ENCODE measurements around the gene ADCYAP1R1. TPM values are rescaled to one million over a fixed set of nuclear protein-coding genes. Genes with fewer than 3 reads are reported as not detected.

ADCYAP1R1 gene
- total RNA-seq, 4 donors from 2014 or later = 0.27 to 1.4 (median 0.59) TPM

DNA sequence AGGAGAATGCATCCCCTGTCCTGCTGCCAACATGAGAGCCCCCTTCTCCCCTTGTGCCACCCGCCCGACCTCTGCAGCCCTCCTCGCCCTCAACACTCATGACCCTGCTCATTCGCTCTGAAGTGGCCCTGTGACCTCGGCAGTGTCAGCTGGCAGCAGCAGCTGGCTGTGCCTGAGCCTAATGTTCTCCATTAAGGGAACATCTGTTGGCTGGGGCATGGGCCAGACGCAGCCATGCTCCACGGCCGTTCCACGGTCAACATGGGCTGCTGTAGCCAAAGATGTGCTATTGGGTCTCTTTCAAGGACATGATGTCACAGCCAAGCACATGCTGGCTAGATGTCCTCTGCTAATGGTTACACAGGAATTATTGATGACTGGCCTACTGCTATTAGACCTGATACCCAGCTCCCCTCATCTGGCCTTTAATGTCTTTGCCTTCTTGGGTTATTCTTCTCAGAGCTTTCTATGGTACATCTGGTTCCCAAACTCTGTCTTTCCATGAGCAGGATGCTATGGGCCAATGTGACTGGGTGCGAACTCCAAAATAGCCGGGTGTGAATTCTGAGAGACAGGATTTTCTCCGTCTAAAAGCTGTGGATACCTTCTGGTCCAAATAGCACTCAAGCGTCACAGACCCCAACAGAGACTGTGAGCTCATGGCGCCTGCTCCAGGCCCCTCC, 22.4 kb downstream of the ADCYAP1R1 start:
- Histone ChIP-seq H3K27me3 (no peaks in the 10 kb centered on the region), H3K9me3 (no peaks in the 10 kb centered on the region), H3K27ac (no peak overlapping the region), H3K4me3 (no peak overlapping the region), H3K4me1 (no peaks in the 10 kb centered on the region), H3K36me3 (no peaks in the 10 kb centered on the region)
- peak in 1 of 3 donors; percentile 42 for DNase-seq
- TF ChIP-seq, protein P1, sequence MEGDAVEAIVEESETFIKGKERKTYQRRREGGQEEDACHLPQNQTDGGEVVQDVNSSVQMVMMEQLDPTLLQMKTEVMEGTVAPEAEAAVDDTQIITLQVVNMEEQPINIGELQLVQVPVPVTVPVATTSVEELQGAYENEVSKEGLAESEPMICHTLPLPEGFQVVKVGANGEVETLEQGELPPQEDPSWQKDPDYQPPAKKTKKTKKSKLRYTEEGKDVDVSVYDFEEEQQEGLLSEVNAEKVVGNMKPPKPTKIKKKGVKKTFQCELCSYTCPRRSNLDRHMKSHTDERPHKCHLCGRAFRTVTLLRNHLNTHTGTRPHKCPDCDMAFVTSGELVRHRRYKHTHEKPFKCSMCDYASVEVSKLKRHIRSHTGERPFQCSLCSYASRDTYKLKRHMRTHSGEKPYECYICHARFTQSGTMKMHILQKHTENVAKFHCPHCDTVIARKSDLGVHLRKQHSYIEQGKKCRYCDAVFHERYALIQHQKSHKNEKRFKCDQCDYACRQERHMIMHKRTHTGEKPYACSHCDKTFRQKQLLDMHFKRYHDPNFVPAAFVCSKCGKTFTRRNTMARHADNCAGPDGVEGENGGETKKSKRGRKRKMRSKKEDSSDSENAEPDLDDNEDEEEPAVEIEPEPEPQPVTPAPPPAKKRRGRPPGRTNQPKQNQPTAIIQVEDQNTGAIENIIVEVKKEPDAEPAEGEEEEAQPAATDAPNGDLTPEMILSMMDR (IDR thresholded peaks at IDR 0.05) = no peak
- TF ChIP-seq POLR2A (IDR thresholded peaks at IDR 0.05) = no peak

DNA sequence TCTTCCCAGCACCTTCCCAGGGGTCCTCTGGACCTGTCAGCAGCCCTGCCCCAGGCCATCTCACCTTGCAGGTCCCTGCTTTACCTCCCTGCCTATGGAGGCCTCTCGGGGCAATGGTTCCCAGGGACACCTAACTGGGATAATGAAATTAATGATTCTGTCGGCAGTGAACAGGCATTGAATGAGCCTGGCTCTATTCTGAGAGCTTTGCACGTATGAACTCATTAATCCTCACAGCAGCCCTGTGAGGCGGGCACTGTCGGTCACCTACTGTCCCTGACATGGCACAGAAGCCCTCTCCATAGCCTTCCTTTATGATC, 22.9 kb downstream of the ADCYAP1R1 start:
- Histone ChIP-seq H3K27me3 (no peaks in the 10 kb centered on the region), H3K9me3 (no peaks in the 10 kb centered on the region), H3K4me1 (no peaks in the 10 kb centered on the region), H3K27ac (no peak overlapping the region), H3K4me3 (no peak overlapping the region), H3K36me3 (no peaks in the 10 kb centered on the region)
- no peak for TF ChIP-seq POLR2A (IDR thresholded peaks at IDR 0.05)
- TF ChIP-seq, protein P1 (IDR thresholded peaks at IDR 0.05) = no peak
- DNase-seq = peak in 1 of 3 donors; percentile 20

DNA sequence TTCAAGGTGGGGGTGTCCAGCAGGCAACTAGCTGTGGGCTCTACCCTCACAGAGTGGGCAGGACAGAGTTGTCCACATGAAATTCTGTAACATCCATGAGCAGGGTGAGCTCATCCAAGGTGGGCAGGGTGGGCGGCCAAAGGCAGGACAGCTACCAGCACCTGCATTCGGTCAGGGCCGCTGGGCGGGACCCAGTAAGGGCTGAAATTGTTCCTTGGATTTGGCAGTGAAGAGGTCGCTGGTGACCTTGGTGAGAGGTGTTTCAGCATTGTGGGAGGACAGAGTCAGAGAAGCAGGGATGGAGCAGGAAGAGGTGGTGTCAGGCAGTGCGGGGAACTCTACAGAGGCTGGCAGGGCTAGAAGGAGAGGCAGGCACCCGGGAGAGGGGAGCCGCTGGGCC, 23.9 kb downstream of the ADCYAP1R1 start:
- Histone ChIP-seq H3K4me3 (no peak overlapping the region), H3K36me3 (no peaks in the 10 kb centered on the region), H3K27ac (no peak overlapping the region), H3K27me3 (no peaks in the 10 kb centered on the region), H3K9me3 (no peaks in the 10 kb centered on the region), H3K4me1 (no peaks in the 10 kb centered on the region)
- TF ChIP-seq POLR2A (IDR thresholded peaks at IDR 0.05) = no peak
- TF ChIP-seq, protein P1 (IDR thresholded peaks at IDR 0.05) = no peak
- peak in 1 of 3 donors; percentile 29 for DNase-seq

DNA sequence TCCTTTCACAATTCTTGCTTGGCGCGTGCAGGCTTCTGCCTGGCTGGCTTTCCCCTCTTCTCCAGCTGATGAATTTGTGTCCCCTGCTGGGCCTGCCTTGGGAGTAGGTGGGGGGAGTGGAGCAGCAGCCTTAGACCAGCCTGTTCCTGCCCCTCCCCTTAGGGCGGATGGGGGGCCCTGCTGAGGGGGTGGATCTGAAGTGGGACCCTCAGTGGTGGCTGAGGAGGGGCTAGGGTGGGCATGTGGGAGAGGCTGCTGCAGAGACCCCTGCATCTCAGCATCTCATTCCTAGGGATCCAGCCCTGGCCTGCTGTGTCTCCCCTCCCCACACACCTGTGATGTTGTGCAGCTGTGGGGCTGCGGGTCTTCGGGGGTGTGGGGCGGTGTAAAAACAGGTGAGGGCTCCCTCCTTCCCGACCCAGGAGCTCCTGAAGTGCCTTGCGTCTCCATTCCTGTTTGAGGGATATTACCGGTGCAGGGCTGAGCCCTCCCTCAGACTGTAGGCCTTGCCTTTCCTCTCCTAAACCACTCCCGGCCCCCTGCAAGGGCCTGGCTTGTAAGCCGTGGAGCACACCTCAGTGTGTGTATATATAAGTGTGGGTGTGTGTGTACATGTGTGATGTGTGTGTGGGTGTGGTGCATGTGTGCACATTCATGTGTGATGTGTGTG, 24.7 kb downstream of the ADCYAP1R1 start:
- Histone ChIP-seq H3K27ac (no peak overlapping the region), H3K4me1 (no peaks in the 10 kb centered on the region), H3K36me3 (no peaks in the 10 kb centered on the region), H3K4me3 (no peak overlapping the region), H3K27me3 (no peaks in the 10 kb centered on the region), H3K9me3 (no peaks in the 10 kb centered on the region)
- no peak for TF ChIP-seq POLR2A (IDR thresholded peaks at IDR 0.05)
- TF ChIP-seq, protein P1 (IDR thresholded peaks at IDR 0.05) = no peak
- DNase-seq = peak in 1 of 3 donors; percentile 25

DNA sequence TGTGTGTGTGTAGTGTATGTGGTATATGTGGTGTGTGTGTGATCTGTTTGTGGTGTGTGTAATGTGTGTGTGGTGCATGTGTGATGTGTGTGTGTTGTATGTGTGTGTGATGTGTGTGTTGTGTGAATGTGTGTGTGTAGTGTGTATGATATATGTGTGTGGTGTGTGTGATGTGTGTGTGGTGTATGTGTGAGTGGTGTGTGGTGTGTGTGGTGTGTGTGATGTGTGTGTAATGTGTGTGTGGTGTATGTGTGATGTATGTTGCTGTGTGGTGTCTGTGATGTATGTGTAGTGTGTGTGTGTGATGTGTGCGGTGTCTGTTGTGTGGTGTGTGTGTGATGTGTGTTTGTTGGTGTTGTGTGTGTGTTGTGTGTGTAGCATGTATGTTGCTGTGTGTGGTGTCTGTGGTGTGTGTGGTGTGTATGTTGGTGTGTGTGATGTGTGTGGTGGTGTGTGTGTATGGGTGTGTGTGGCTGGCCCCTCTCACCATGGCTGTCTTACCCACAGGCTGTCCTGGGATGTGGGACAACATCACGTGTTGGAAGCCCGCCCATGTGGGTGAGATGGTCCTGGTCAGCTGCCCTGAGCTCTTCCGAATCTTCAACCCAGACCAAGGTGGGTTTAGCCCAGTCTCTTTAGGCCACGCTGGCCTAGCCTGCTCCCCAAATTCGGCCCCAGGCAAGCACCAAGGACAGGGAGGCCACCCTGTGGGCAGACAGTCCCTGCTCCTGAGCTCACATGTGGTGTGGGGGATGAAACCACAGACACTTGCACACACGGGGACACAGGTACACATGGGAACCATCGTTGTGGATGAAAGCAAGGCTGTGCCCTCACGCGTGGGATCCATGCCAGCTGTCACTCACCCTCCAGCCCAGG, 25.6 kb downstream of the ADCYAP1R1 start:
- peak in 1 of 3 donors; percentile 24 for DNase-seq
- no peak overlapping the region for H3K4me3 ChIP-seq

More for the DNA sequence above, 25.6 kb downstream of the ADCYAP1R1 start:
- H3K4me1 ChIP-seq = no peaks in the 10 kb centered on the region
- no peaks in the 10 kb centered on the region for H3K27me3 ChIP-seq
- H3K36me3 ChIP-seq = no peaks in the 10 kb centered on the region
- TF ChIP-seq, protein P1 (IDR thresholded peaks at IDR 0.05) = no peak
- H3K27ac ChIP-seq = no peak overlapping the region
- no peaks in the 10 kb centered on the region for H3K9me3 ChIP-seq

Data from Peyer's patch (tissue), 4 donors.